Measurements from ENCODE around the gene DENND1B.

- TF ChIP-seq RBAK (tag by site-specific recombination; IDR thresholded peaks at IDR 0.05) (no peak), PRDM2 (tag by site-specific recombination; IDR thresholded peaks at IDR 0.05; ENCODE audit: borderline replicate concordance) (no peak), ZNF660 (tag by site-specific recombination; IDR thresholded peaks at IDR 0.05) (no peak), PATZ1 (tag by site-specific recombination; IDR thresholded peaks at IDR 0.05) (no peak), ZNF138 (tag by site-specific recombination; IDR thresholded peaks at IDR 0.05; ENCODE audit: borderline replicate concordance) (no peak), REST (tag by site-specific recombination; IDR thresholded peaks at IDR 0.05) (no peak)
Measured at GRCh38 chr1:197811769-197812168, 36.5 kb upstream of the DENND1B start.
